T follicular helper cell (primary cell): ENCODE data around the gene SLC25A10.
"Not testable (repeated sequence)": the region's sequence is repeated elsewhere in the genome, so short reads cannot be mapped to it uniquely, and the experiment has no call there.

Experiments used
- DNase-seq: peaks from one replicate; pipeline ENCODE4 v3.0.0-alpha.2; 2020; ENCODE audit warnings: low read depth
- total RNA-seq, 2 experiments: gene quantifications; one replicate each; lab custom pipeline; 2026; lab: John Stamatoyannopoulos, UW

The SLC25A10 gene, protein sequence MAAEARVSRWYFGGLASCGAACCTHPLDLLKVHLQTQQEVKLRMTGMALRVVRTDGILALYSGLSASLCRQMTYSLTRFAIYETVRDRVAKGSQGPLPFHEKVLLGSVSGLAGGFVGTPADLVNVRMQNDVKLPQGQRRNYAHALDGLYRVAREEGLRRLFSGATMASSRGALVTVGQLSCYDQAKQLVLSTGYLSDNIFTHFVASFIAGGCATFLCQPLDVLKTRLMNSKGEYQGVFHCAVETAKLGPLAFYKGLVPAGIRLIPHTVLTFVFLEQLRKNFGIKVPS
- total RNA-seq = 1.4 to 3.1 reads per million in 2 experiments

DNA sequence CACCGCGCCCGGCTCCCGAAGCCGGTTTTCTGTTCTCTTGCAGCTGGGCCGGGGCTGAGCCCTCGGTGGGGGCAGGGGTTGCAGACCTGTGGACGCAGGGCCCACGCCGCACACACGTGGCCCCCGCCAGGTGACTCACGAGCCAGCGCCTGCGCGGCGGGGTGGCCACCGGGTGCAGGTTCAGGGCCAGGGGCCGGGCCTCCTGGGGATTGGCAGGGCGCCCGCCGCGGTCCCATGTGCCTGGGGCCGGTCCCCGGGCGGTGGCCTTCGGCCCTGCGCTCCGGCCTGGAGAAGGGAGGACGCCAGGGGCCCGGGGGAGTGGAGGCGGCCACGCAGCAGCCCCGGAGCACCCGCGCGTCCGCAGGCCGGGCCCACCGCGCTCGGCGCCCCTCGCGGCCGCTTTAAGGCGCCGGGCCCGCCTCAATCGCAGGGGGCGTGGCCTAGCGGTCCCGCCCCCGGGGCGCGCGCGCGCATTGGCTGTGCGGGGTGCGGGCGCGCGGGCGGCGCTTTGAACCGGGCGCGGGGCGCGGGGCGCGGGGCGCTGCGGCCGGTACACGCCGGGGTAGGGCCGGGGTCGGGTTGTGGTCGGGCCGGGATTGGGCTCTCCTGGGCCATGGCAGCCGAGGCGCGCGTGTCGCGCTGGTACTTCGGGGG lies at the start of gene SLC25A10:
Gene SLC25A10 (plus strand): TSS at position 471 of the 654 bp plus-strand sequence. CDS start 143 bp downstream, at position 614.
- DNase-seq = peak; percentile 64

GRCh38 chr17:81664051-81664470 lies 48.0 kb upstream of the SLC25A10 start:
- no peak for DNase-seq

GRCh38 chr17:81665205-81666091 lies 46.6 kb upstream of the SLC25A10 start:
- no peak for DNase-seq

- DNase-seq = no peak
Observed at GRCh38 chr17:81666092-81666341, 46.1 kb upstream of the SLC25A10 start.

DNA sequence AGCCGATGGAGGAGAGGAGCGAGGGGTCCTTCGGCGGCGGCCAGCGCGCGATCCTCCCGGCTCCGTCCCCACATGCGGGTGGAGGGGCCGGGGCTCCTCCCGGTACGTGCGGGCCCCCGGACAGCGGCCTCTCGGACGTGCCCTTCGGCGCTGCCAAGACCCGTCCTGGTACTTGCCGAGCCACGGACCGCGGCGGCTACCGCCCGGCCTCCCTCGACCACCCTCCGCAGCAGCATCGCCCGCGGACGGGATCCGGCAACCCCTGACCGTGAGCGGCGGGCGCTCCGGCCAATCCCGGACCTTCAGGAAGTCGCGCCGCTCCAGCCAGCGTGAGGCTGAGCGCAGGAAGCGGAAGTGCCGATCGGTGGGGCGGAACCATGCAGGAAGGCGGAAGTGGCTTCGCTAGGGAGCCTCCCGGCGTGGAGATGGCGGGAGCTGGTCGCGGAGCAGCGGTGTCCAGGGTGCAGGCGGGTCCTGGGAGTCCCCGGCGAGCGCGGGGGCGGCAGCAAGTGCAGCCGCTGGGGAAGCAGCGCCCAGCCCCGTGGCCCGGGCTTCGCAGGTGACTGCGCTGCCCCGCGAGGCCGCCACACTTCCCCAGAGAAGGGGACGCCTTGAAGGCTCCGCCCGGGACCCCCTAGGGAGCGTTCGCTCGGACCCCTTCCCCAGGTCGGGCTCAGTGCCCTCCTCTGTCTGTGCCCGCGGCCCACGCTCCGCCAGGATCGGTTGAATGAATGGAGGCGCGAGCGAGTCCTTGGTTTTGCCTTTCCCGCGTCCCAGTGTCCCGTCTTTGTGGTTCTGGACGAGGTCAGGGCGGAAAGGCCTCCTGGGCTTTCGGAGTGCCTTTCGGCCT lies 45.5 kb upstream of the SLC25A10 start, which contains the start of the genes CCDC137 and OXLD1:
Gene CCDC137 (plus strand): TSS at position 396 of the 850 bp plus-strand sequence. CDS start 30 bp downstream, at position 426.
Gene OXLD1 (minus strand): TSS at position 264 of the 850 bp plus-strand sequence. CDS start 28 bp downstream, at position 236.
- DNase-seq = peak; percentile 89

GRCh38 chr17:81667754-81668153 lies 44.3 kb upstream of the SLC25A10 start:
- DNase-seq = no peak

DNA sequence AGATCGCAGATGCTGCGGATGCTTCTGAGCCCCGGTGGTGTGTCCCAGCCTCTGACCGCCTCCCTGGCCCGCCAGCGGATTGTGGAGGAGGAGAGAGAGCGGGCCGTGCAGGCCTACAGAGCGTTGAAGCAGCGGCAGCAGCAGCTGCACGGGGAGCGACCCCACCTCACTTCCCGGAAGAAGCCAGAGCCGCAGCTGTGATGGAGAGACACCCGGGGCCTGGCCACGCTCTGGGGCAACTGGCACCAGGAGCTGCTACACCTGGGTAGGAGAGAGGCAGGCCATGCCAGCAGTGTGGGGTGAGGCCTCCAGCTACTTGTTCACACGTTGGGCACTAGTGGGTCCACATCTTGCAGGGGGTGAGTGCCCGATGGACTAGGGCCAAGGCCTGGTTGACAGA lies 39.6 kb upstream of the SLC25A10 start:
- no peak for DNase-seq

DNA sequence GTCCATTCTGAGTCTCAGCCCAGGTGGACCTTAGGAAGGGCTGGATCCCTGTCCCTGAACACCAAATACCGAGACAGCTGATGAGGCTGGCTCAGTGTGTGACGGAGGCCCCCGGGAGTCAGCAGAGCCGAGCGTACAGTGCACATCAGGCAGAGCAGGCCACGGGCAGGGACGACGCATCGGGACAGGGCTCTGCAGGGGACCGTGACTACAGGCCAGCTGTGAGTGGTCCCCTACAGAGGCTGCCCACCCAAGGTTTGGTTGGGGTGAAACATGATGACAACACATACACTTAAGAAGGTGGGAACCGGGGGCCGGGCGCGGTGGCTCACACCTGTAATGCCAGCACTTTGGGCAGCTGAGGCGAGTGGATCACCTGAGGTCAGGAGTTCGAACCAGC lies 39.1 kb upstream of the SLC25A10 start:
- DNase-seq = no peak

DNA sequence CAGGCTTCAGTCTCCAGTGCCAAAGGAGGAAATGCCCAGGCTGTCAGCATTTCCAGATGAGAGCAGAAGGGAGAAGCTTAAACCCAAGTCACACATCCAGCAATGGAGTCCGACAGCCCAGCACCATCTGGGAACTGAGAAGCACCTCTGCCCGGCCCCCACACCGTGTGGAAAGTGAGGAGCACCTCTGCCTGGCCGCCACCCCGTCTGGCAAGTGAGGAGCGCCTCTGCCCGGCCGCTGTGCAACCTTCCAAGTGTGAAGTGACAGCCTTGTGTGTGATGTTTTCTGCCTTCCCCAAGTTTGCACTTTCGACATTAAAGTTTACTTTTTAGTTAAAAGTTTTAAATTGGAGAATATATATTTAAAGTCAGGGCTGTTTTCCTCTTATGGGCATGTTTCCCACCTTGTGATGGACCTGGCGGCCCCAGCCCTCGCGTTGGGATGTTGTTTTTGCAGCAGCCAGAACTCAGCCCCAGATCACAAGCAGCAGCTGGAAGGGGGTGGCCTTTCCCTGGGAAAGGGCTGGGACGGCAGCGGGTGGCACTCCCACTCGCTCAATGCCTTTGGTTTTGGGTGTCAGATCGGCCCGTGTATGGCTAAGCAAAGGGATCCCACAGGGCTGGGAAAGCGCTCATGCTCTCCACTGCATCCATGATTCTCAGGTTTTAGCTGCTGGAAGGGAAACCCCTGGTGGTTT lies 38.4 kb upstream of the SLC25A10 start:
- DNase-seq = no peak

DNA sequence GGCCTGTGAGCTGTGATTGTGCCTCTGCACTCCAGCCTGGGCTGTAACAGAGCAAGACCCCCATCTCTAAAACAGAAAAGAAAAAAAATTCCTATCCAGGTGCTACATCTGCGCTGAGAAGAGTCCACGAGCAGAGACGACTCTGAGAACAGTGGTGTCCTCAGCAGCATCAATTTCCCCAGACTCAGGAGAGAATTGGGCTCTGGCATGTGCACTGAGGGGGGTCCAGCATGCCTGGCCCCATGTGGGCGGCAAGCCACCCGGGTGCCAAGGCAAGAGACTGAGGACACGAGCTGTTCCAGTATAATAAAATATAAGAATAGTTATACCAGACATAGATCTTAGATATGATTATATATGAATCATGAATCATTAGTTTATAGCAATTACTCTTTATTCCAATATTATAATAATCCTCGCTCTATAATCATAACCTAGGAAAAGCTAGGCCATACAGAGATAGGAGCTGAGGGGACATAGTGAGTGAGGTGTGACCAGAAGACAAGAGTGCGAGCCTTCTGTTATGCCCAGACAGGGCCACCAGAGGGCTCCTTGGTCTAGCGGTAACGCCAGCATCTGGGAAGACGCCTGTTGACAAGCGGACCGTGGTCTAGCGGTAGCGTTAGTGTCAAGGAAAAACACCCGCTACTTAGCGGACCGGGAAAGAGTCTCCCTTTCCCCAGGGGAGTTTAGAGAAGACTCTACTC lies 36.4 kb upstream of the SLC25A10 start:
- not testable (repeated sequence) for DNase-seq

DNA sequence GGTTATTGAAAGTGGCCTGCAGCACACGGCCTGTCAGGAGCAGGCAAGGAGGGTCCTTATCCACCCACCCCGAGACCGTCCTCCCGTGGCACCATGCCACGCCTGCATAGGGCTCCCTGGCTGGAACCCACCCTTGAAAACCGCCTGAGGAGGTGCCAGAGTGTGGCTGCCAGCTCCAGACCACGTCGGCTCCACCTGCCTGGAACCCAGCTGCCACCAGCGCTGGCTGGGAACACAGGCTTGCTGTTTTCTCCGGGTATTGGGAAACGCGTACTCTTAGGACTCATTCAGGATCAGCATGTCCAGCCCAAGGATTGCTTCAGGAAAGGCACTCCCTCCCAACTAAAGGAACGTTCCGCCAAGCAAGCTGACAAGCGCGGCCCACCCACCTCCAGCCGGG lies 35.2 kb upstream of the SLC25A10 start:
- no peak for DNase-seq

GRCh38 chr17:81680150-81680549 lies 31.9 kb upstream of the SLC25A10 start:
- DNase-seq = no peak

GRCh38 chr17:81681672-81682071 lies 30.4 kb upstream of the SLC25A10 start:
- DNase-seq = no peak

GRCh38 chr17:81682565-81683207 lies 29.4 kb upstream of the SLC25A10 start:
- DNase-seq = no peak

DNA sequence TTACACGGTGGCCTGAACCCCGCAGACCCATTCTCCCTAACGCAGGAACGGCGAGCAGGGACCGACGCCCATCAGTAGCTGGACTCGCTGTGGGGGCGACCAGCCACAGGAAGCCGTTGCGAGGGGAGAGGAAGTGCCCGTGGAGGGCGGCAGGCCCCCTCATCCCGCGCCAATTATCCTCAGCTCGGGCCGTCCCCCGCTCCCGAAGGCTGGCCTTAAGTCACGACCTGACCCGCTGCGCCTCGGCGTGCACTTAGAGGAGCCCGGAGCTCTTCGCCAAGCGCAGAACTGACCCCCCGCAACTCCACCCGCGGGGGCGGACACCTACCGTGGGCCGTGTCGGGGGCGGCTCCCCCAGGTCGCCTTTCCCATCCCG lies 28.9 kb upstream of the SLC25A10 start:
- DNase-seq = no peak

DNA sequence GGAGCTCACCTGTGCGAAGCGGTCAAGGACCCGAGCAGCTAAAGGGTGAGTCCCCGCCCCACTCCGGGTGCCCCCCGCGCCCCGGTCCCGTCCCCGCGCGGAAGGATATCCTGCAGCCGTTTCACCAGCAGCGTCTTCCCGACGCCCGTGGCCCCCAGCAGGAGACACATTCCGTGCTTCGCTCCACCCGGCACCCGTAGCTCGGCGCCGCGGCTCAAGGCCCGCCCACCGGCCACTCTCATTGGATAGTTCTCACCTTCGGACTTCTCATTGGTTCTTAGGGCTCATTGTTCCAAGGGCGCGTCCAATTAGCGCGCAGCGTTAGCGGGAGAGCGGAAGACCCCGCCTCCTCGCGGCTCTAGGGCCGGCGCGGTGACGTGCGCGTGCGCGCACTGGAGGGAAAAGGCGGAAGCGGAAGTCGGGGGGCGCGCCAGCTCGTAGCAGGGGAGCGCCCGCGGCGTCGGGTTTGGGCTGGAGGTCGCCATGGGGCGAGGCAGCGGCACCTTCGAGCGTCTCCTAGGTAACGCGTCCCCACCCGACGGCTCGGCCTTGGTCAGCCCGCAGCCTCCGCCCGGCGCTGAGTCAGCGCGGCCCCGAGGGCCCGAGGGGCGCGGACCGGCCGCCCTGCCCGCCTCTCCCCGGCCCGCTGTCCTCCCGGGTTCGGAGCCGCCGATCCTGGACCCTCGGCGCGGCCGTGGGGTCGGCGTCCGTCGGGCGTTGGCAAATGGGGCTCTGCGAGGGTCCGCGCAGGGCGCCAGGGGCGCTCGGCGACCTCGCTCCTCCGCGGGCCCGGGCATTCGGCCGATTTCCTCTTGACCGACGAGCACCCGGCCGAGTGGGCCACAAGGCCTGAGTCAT lies 28.3 kb upstream of the SLC25A10 start, which contains the start of the genes ARL16 and HGS:
Gene ARL16 (minus strand): TSS at position 214 of the 858 bp plus-strand sequence. CDS start 44 bp downstream, at position 170.
Gene HGS (plus strand): TSS at position 428 of the 858 bp plus-strand sequence. CDS start 56 bp downstream, at position 484.
- peak; percentile 96 for DNase-seq

DNA sequence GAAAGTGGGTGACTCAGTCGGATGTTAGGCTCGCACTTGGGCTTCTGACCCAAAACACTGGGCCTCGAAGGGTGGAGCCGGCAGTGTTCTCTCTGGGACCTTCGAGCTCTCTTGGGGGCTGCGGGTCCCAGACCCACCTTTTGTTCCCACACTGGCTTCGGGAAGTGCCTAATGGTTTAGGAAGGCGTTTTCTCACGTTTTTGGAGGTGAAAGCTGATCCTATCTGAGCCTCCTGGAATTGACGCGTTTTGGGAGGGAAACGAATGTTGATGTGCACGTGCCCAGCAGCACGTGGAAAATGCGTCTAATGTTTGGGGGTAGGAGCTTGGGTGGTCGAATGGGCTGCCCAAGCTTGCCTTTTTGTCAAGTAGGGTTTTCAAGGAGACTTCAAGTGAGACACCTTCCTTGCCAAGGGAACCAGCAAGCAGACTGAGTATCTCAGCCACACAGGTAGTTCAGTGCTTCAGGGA lies 27.6 kb upstream of the SLC25A10 start:
- DNase-seq = no peak

- DNase-seq = no peak
Observed at GRCh38 chr17:81685108-81685507, 27.0 kb upstream of the SLC25A10 start.
